ENCODE measurements around the gene MAP6. TPM values are rescaled to one million over a fixed set of nuclear protein-coding genes. Genes with fewer than 3 reads are reported as not detected.

Gene MAP6
- total and polyA plus RNA-seq, 2 of the 13 experiments (the other 11 are each of a cell fraction or from before 2014, with no cell fraction given), result 0.04 TPM; not detected in 1

GRCh38 chr11:75589051-75589450 lies 79.8 kb downstream of the MAP6 start:
- TF ChIP-seq ZNF275 (CRISPR knock-in tag; IDR thresholded peaks at IDR 0.05; ENCODE audit: borderline replicate concordance) (no peak), BRD4 (CRISPR knock-in tag; IDR thresholded peaks at IDR 0.05) (no peak), ISL2 (CRISPR knock-in tag; IDR thresholded peaks at IDR 0.05) (no peak), SRSF4 (IDR thresholded peaks at IDR 0.05; ENCODE audit: low read depth, low read length, poor library complexity, severe bottlenecking) (no peak), HOMEZ (CRISPR knock-in tag; IDR thresholded peaks at IDR 0.05; ENCODE audit: low read depth) (no peak)
- no peak overlapping the region for H2AFZ ChIP-seq (ENCODE audit: low read length)
- H3K9me3 ChIP-seq (ENCODE audit: low read length), result no peaks in the 10 kb centered on the region
- no peak overlapping the region for H3K9ac ChIP-seq (ENCODE audit: insufficient read depth, low read depth, low read length)
- no peak overlapping the region for H3K4me2 ChIP-seq (ENCODE audit: low read depth, low read length)
- no peaks in the 10 kb centered on the region for H4K20me1 ChIP-seq (ENCODE audit: insufficient read depth, low read length)
- ChIA-PET POLR2A (no interaction called here), CTCF (ENCODE audit: low intra/inter-chr PET ratio, low total read pairs) (no interaction called here)
- no peak for ATAC-seq
- in situ Hi-C loops (cut with HindIII; ENCODE audit: extremely low pct_ligation_motif_present, low pct_unique_long_range_greater_than_20kb) (no loop called here), intact Hi-C loops (cut with micrococcal nuclease; ENCODE audit: unreplicated experiment) (no loop called here)
- no peak for DNase-seq (ENCODE audit: low spot score)
- WGBS (ENCODE audit: low lambda C conversion rate), result 14% methylated on average over 7 of the region's 7 CpGs
- H3K27ac ChIP-seq (ENCODE audit: extremely low read length, insufficient read depth, low read length), result no peak overlapping the region
- no peaks in the 10 kb centered on the region for H3K36me3 ChIP-seq (replicated peaks in 1 of 2; ENCODE audit: control insufficient read depth in 1 of 2, insufficient read depth in 2 of 2, low read length in 2 of 2)
- no peak for FAIRE-seq
- no TSS peak for BruUV-seq (replicated peaks)
- no peaks in the 10 kb centered on the region for H3K79me2 ChIP-seq (ENCODE audit: insufficient read depth, low read length)
- H3K4me3 ChIP-seq (replicated peaks in 1 of 3; ENCODE audit: insufficient read depth in 1 of 3, low read depth in 2 of 3, low read length in 3 of 3), result no peak overlapping the region
- peaks cover 0 to under 1% of the 10 kb centered on the region in 2 experiments; a peak in 2 of 5 replicates for H3K27me3 ChIP-seq (ENCODE audit: control insufficient read depth in 1 of 2, insufficient read depth in 2 of 2, low read length in 2 of 2)
- H3K4me1 ChIP-seq (ENCODE audit: insufficient read depth, low read length), result peaks cover 44% of the 10 kb centered on the region

- Histone ChIP-seq H3K4me1 (ENCODE audit: insufficient read depth, low read length) (peaks cover 39% of the 10 kb centered on the region), H3K9me3 (ENCODE audit: low read length) (no peaks in the 10 kb centered on the region), H3K4me2 (ENCODE audit: low read depth, low read length) (peak overlapping the region; percentile 13; the same call in 1 of the 2 replicates), H3K4me3 (replicated peaks in 1 of 3; ENCODE audit: insufficient read depth in 1 of 3, low read depth in 2 of 3, low read length in 3 of 3) (no peak overlapping the region), H3K27me3 (ENCODE audit: control insufficient read depth in 1 of 2, insufficient read depth in 2 of 2, low read length in 2 of 2) (no peaks in the 10 kb centered on the region; a peak in 3 of 5 replicates), H4K20me1 (ENCODE audit: insufficient read depth, low read length) (no peaks in the 10 kb centered on the region), H3K27ac (ENCODE audit: extremely low read length, insufficient read depth, low read length) (no peak overlapping the region), H2AFZ (ENCODE audit: low read length) (no peak overlapping the region), H3K9ac (ENCODE audit: insufficient read depth, low read depth, low read length) (no peak overlapping the region), H3K36me3 (replicated peaks in 1 of 2; ENCODE audit: control insufficient read depth in 1 of 2, insufficient read depth in 2 of 2, low read length in 2 of 2) (no peaks in the 10 kb centered on the region), H3K79me2 (ENCODE audit: insufficient read depth, low read length) (no peaks in the 10 kb centered on the region)
- in situ Hi-C loops (cut with HindIII; ENCODE audit: extremely low pct_ligation_motif_present, low pct_unique_long_range_greater_than_20kb) (no loop called here), intact Hi-C loops (cut with micrococcal nuclease; ENCODE audit: unreplicated experiment) (no loop called here)
- FAIRE-seq, result peak; percentile 68
- ChIA-PET POLR2A (interaction anchor here (0.6 to 0.9 kb wide), 2 partner anchors 11 to 172 kb away, joined by 3 to 4 read pairs; no protein-coding TSS in a partner anchor), CTCF (ENCODE audit: low intra/inter-chr PET ratio, low total read pairs) (no interaction called here)
- peak; percentile 84 for ATAC-seq
- WGBS (ENCODE audit: low lambda C conversion rate), result 0% methylated on average over 3 of the region's 6 CpGs
- DNase-seq (ENCODE audit: low spot score), result peak; percentile 61
- no TSS peak for BruUV-seq (replicated peaks)
- TF ChIP-seq SRF (IDR thresholded peaks at IDR 0.05; ENCODE audit: low read depth, low read length), result 0 out of 2 replicates have a peak, but pooled peaks have one; percentile 27
- TF ChIP-seq PAXIP1 (CRISPR knock-in tag; conservative IDR thresholded peaks at IDR 0.05), result 0 out of 2 replicates have a peak, but pooled peaks have one; percentile 18
- peak; percentile 30 for TF ChIP-seq XRCC5 (optimal IDR thresholded peaks at IDR 0.05; ENCODE audit: low read length)
- peak; percentile 61 for TF ChIP-seq ZFX (CRISPR knock-in tag; IDR thresholded peaks at IDR 0.05; ENCODE audit: low read depth)
- TF ChIP-seq HMG20A (CRISPR knock-in tag; IDR thresholded peaks at IDR 0.05; ENCODE audit: borderline replicate concordance), result no peak
- no peak for TF ChIP-seq ZNF720 (CRISPR knock-in tag; IDR thresholded peaks at IDR 0.05)
- peak; percentile 12; the same call in 1 of the 2 replicates for TF ChIP-seq FOSL2 (CRISPR knock-in tag; IDR thresholded peaks at IDR 0.05)
- 0 out of 2 replicates have a peak, but pooled peaks have one; percentile 13 for TF ChIP-seq SOX5 (CRISPR knock-in tag; IDR thresholded peaks at IDR 0.05; ENCODE audit: borderline replicate concordance)
Observed at GRCh38 chr11:75588051-75588481, 80.8 kb downstream of the MAP6 start.
